ENCODE results near the gene ZNF532. TPM values are rescaled to one million over a fixed set of nuclear protein-coding genes. Genes with fewer than 3 reads are reported as not detected.
"Not testable (repeated sequence)": the region's sequence is repeated elsewhere in the genome, so short reads cannot be mapped to it uniquely, and the experiment has no call there.

ZNF532 gene
- total and polyA plus RNA-seq, 8 donors: 5.7 to 21.2 (median 8.8) TPM

- DNase-seq: no peak
- intact Hi-C loops (cut with DNase I): no loop called here
- 79 to 86% methylated on average over 12 of the region's 12 CpGs for WGBS, 2 donors
- peak overlapping the region in 1 of 4 donors; percentile 40 for H3K27ac ChIP-seq
- FAIRE-seq: no peak
- peak in 1 of 4 donors; percentile 5 for ATAC-seq
- H3K4me1 ChIP-seq: no peaks in the 10 kb centered on the region
- H3K9me3 ChIP-seq: no peaks in the 10 kb centered on the region
- TF ChIP-seq CTCF (IDR thresholded peaks at IDR 0.05): no peak
- H3K36me3 ChIP-seq: no peaks in the 10 kb centered on the region
- H3K4me3 ChIP-seq: no peak overlapping the region
- H3K27me3 ChIP-seq: no peaks in the 10 kb centered on the region
Observed at GRCh38 chr18:58850786-58851469, 13.7 kb upstream of the ZNF532 start.

DNA sequence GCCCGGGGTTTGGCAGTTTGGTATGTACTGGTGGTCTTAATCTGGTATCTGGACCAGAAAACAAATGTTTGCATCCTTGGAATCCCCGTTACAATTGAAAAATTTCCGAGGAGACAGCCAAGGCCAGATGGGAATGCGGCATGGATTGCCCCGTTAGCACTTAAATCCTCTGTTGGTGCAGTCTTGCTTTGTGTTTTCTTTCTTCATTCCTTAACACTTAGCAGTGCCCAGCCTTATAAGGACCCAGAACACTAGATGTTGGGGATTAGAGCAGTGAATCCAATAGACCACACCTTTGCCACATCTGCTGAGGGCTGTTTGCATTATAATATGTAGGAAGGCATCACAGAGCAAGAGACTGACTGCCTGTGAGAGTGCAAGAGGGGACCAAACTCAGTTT, 12.8 kb upstream of the ZNF532 start:
- no peaks in the 10 kb centered on the region for H3K27me3 ChIP-seq
- FAIRE-seq (no peak), ATAC-seq (no peak), DNase-seq (no peak)
- TF ChIP-seq CTCF (IDR thresholded peaks at IDR 0.05): no peak
- intact Hi-C loops (cut with DNase I): no loop called here
- no peaks in the 10 kb centered on the region for H3K36me3 ChIP-seq
- no peaks in the 10 kb centered on the region for H3K9me3 ChIP-seq
- H3K4me1 ChIP-seq: no peaks in the 10 kb centered on the region
- no peak overlapping the region for H3K4me3 ChIP-seq
- WGBS, 2 donors: 64 to 71% methylated on average over 5 of the region's 5 CpGs
- no peak overlapping the region for H3K27ac ChIP-seq

DNA sequence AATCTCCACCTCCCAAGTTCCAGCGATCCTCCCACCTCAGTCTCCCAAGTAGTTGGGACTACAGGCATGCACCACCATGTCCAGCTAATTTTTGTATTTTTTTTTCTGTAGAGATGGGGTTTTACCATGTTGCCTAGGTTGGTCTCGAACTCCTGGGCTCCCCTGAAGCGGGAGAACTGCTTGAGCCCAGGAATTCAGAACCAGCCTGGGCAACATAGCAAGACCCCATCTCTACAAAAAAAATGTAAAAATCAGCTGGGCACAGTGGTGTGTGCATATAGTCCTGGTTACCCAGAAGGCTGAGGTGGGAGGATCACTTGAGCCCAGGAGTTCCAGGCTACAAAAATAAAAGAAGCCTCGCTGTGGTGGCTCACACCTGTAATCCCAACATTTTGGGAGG, 12.0 kb upstream of the ZNF532 start:
- Histone ChIP-seq H3K4me3 (no peak overlapping the region), H3K9me3 (no peaks in the 10 kb centered on the region), H3K27me3 (no peaks in the 10 kb centered on the region), H3K4me1 (no peaks in the 10 kb centered on the region), H3K36me3 (no peaks in the 10 kb centered on the region), H3K27ac (no peak overlapping the region)
- intact Hi-C loops (cut with DNase I): no loop called here
- no peak for DNase-seq
- no peak for FAIRE-seq
- ATAC-seq: no peak
- no peak for TF ChIP-seq CTCF (IDR thresholded peaks at IDR 0.05)
- WGBS, 2 donors: 89 to 91% methylated on average over 4 of the region's 4 CpGs

DNA sequence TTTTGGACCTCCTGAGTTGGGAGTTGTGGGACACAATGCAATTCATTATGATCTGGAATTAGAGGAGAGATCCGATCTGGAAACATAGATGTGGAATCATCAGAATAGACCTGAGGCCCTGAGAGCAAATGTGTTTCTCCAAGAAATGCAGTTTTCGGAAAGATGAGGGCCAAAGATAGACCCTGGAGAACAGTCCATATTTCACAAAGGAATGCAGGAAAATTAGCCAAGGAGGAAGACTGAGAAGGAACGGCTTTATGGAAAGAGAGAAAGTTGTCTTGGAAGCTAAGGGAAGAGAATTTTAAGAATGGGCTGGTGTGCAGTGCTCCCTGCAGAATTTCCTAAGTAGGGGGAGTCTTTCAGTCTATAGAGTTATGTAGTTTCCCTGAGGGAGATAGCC, 11.1 kb upstream of the ZNF532 start:
- DNase-seq (no peak), FAIRE-seq (no peak), ATAC-seq (no peak)
- Histone ChIP-seq H3K27me3 (no peaks in the 10 kb centered on the region), H3K4me3 (no peak overlapping the region), H3K36me3 (no peaks in the 10 kb centered on the region), H3K27ac (no peak overlapping the region), H3K9me3 (no peaks in the 10 kb centered on the region), H3K4me1 (no peaks in the 10 kb centered on the region)
- intact Hi-C loops (cut with DNase I): no loop called here
- TF ChIP-seq CTCF (IDR thresholded peaks at IDR 0.05): no peak
- 75 to 90% methylated on average over 3 of the region's 3 CpGs for WGBS, 2 donors

GRCh38 chr18:58855521-58855920, 9.2 kb upstream of the ZNF532 start:
- 81 to 87% methylated on average over 7 of the region's 7 CpGs for WGBS, 2 donors
- H3K9me3 ChIP-seq; H3K4me3 ChIP-seq; H3K4me1 ChIP-seq; ATAC-seq; H3K27ac ChIP-seq; H3K27me3 ChIP-seq; intact Hi-C loops (cut with DNase I); FAIRE-seq; DNase-seq; H3K36me3 ChIP-seq: not testable (repeated sequence)
